GM12891 (cell line): ENCODE results near the gene POR.

Source experiments
- DNase-seq: peaks from one replicate; pipeline ENCODE4 v3.0.0; 2011; ENCODE audit warnings: low spot score; ENCODE audit not compliant: insufficient read length
- FAIRE-seq: peaks from 2 replicates; lab custom pipeline; 2011; peaks lifted over from hg19 to GRCh38; lab: Jason Lieb, UNC
- PAX5 ChIP-seq: IDR thresholded peaks from 2 replicates; pipeline ENCODE4 v1.6.1; 2011; ENCODE audit warnings: low read length, moderate library complexity, mild to moderate bottlenecking; ENCODE audit not compliant: insufficient read depth, severe bottlenecking
- POLR2A ChIP-seq: IDR thresholded peaks from 2 replicates; pipeline ENCODE4 v1.6.1; 2011; ENCODE audit warnings: low read depth, low read length, control low read depth
- POLR2AphosphoS5 ChIP-seq: IDR thresholded peaks from 2 replicates; pipeline ENCODE4 v1.6.1; 2011; ENCODE audit warnings: low read depth, low read length, control low read depth
- POU2F2 ChIP-seq: IDR thresholded peaks from 2 replicates; pipeline ENCODE4 v1.6.1; 2011; ENCODE audit warnings: low read depth, mild to moderate bottlenecking, control low read depth, low read length, moderate library complexity
- SPI1 ChIP-seq: IDR thresholded peaks from 2 replicates; pipeline ENCODE4 v1.6.1; 2011; ENCODE audit warnings: low read depth, low read length, control low read depth
- TAF1 ChIP-seq: IDR thresholded peaks from 2 replicates; pipeline ENCODE4 v1.6.1; 2011; ENCODE audit warnings: low read depth, low read length, control low read depth

POR gene

DNA sequence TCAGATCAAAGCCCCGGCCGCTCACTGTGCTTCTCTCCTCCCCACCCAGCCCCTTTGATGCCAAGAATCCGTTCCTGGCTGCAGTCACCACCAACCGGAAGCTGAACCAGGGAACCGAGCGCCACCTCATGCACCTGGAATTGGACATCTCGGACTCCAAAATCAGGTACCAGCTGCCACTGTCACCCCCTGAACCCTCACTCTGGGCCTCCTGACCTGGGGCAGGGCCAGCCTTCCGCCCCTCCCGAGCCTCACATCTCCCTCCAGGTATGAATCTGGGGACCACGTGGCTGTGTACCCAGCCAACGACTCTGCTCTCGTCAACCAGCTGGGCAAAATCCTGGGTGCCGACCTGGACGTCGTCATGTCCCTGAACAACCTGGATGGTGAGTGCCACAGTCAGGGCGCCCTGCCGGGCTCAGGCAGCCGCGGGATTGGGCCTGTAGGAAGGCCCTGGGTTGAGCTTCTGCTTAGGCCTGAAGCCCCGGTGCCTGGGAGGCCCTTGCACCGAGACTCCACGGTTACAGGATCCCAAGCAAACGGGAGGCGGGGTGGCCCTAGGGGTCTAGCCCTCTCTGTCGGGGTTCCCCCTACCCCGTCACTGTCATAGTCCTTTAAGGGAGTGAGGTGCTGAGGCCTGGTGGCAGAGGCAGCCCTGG lies 68.6 kb downstream of the POR start:
- DNase-seq: no peak
- no peak for TF ChIP-seq TAF1
- no peak for TF ChIP-seq SPI1
- TF ChIP-seq POLR2AphosphoS5: no peak; the same call in 1 of the 2 replicates
- TF ChIP-seq POLR2A: no peak
- no peak for TF ChIP-seq POU2F2
- TF ChIP-seq PAX5: no peak
- no peak for FAIRE-seq

DNA sequence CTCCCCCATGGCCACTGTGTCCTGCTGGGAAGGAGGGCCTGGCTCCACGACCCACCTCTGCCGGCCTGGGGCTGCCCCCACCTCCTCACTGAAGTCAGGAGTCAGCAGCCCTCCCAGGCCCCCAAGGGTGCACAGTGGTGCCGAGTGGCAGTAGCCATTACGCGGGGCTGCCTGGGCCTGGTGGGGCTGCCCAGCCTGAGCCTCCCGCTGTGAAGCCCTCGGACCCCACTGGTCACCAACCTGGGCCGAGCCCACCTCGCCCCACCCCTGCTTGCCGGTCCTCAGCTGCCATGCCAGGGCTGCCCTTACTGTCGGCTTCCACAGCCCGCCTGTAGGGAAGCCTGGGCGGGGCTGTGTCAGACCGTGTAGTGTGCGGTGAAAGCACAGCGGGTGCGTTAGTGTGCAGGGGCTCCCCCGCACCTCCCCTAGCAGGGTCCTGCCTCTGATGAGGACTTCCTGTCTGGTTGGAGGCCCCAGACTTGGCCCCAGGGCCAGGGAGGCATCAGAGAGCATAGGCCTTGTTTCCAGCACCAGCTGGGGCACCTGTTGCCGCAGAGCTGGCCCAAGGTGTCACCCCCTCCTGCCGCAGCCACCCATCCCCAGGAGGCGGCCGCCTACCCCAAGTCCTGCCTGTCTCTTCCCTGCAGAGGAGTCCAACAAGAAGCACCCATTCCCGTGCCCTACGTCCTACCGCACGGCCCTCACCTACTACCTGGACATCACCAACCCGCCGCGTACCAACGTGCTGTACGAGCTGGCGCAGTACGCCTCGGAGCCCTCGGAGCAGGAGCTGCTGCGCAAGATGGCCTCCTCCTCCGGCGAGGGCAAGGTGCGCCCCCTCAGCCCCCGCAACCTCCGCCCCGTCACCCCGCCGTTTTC lies 69.4 kb downstream of the POR start:
- DNase-seq (no peak), FAIRE-seq (no peak)
- TF ChIP-seq POLR2AphosphoS5 (no peak), TAF1 (no peak), POU2F2 (no peak), POLR2A (no peak), SPI1 (no peak), PAX5 (no peak)

DNA sequence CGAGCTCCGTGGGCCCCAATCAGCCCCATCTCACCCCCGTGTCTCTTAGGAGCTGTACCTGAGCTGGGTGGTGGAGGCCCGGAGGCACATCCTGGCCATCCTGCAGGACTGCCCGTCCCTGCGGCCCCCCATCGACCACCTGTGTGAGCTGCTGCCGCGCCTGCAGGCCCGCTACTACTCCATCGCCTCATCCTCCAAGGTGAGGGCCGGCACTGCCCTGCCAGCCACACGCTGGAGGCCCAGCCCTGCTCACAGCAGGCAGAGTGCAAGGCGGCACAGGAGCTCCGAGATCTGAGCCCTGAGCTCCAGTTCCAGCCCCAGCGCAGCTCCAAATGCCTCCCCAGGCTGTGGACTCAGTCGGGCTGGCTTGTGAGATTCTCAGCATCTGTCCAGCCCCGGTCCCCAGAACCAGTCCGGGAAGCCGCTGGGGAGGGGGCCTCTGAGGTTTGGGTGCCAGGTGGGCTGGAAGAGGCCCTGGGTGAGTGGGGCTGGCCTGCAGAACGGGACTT lies 70.1 kb downstream of the POR start:
- TF ChIP-seq SPI1 (no peak), POLR2AphosphoS5 (no peak), POU2F2 (no peak), POLR2A (no peak), PAX5 (no peak), TAF1 (no peak)
- FAIRE-seq: no peak
- DNase-seq: no peak

DNA sequence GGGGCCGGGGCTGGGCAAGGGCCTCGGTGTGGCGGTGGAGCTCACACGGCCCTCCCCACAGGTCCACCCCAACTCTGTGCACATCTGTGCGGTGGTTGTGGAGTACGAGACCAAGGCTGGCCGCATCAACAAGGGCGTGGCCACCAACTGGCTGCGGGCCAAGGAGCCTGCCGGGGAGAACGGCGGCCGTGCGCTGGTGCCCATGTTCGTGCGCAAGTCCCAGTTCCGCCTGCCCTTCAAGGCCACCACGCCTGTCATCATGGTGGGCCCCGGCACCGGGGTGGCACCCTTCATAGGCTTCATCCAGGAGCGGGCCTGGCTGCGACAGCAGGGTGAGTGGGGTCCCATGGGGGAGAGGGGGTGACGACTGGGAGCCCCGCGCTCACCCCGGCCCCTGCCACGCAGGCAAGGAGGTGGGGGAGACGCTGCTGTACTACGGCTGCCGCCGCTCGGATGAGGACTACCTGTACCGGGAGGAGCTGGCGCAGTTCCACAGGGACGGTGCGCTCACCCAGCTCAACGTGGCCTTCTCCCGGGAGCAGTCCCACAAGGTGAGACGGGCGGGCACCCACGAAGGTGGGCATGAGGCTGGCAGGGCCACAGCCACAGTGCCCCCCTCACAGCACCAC lies 70.7 kb downstream of the POR start:
- TF ChIP-seq POLR2A (no peak), PAX5 (no peak), POU2F2 (no peak), POLR2AphosphoS5 (no peak), TAF1 (no peak), SPI1 (no peak)
- DNase-seq: no peak
- FAIRE-seq: no peak

DNA sequence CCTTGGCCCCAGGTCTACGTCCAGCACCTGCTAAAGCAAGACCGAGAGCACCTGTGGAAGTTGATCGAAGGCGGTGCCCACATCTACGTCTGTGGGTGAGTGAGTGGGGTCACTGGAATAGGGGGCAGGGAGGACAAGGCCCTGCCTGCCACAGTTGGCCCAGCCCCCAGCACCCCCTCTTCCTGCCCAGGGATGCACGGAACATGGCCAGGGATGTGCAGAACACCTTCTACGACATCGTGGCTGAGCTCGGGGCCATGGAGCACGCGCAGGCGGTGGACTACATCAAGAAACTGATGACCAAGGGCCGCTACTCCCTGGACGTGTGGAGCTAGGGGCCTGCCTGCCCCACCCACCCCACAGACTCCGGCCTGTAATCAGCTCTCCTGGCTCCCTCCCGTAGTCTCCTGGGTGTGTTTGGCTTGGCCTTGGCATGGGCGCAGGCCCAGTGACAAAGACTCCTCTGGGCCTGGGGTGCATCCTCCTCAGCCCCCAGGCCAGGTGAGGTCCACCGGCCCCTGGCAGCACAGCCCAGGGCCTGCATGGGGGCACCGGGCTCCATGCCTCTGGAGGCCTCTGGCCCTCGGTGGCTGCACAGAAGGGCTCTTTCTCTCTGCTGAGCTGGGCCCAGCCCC lies 71.3 kb downstream of the POR start:
- TF ChIP-seq SPI1: no peak
- TF ChIP-seq POLR2A: no peak
- no peak for TF ChIP-seq POU2F2
- TF ChIP-seq PAX5: no peak
- DNase-seq (no peak), FAIRE-seq (no peak)

DNA sequence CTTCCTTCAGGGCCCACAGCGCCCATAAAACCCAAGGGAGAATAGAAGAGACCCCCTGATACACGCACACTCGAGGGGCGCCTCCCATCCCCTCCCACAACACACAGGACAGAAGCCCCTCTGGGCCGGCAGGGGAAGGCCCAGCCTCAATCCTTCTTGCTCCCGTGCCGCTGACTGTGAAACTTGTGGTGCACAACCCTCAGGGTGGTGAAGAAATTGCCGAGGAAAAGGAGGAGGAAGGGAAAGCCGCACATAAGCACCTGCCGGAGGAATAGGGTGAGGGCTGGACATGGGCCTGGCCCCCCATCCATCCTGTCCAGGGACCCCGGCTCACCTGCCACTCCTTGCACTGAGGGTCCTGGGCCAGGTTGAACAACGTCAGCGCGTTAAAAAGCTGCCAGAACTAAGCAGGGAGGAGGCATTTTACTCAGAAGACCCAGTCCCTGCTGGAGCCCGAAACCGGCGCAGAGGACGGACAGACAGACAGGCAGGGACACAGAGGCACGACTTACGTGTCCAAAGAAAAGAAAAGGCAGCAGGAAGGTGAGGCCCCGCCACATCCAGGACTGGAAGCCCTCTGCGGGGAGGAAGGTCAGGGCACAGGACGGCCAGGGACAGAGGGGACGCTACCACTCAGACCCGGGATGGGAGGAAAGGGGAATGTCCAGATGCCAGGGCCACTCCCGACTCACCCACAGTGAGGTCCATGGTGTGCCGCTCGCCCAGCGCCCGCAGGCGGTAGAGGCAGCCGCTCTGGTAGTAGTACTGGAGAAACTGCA lies 72.3 kb downstream of the POR start:
- DNase-seq: no peak
- TF ChIP-seq SPI1: no peak
- TF ChIP-seq POLR2A: no peak
- TF ChIP-seq PAX5: no peak
- TF ChIP-seq POLR2AphosphoS5: no peak
- no peak for TF ChIP-seq TAF1
- TF ChIP-seq POU2F2: no peak
- FAIRE-seq: no peak

DNA sequence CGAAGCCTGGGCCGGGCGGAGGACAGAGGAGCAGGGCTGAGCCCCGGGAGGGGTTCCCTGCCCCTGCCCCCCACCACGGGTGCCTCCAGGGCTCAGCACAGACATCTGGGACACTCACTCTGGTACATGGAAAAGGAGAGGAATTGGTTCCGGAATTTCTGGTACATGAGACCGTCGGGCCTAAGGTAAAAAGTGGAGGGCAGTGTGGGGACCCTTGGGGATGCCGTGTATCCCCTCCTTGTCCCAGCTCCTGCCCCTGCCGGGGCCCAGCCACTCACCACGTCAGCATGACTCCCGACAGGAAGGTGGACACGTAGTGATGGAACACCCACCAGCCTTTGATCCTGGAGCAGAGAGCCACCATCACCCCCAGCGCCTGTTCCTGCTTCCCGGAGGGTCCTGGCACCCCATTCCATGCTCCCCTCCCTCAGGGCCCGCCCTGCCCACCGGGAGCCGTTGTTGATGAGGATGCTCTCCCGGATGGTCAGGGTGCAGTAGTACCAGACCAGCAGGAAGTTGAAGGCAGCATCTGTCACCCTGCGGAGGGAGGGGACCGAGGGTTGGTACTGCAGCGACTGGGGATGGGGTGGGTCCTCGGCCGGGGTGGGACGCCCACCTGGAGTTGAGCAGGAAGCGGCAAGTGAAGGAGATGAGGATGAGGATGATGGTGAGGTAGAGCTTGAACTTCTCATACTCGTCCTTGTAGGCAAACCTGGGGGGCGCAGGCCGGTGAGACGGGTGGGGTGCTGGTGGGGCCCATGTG lies 73.0 kb downstream of the POR start:
- FAIRE-seq (no peak), DNase-seq (no peak)
- TF ChIP-seq SPI1 (no peak), POU2F2 (no peak), POLR2A (no peak), PAX5 (no peak), POLR2AphosphoS5 (no peak), TAF1 (no peak)

DNA sequence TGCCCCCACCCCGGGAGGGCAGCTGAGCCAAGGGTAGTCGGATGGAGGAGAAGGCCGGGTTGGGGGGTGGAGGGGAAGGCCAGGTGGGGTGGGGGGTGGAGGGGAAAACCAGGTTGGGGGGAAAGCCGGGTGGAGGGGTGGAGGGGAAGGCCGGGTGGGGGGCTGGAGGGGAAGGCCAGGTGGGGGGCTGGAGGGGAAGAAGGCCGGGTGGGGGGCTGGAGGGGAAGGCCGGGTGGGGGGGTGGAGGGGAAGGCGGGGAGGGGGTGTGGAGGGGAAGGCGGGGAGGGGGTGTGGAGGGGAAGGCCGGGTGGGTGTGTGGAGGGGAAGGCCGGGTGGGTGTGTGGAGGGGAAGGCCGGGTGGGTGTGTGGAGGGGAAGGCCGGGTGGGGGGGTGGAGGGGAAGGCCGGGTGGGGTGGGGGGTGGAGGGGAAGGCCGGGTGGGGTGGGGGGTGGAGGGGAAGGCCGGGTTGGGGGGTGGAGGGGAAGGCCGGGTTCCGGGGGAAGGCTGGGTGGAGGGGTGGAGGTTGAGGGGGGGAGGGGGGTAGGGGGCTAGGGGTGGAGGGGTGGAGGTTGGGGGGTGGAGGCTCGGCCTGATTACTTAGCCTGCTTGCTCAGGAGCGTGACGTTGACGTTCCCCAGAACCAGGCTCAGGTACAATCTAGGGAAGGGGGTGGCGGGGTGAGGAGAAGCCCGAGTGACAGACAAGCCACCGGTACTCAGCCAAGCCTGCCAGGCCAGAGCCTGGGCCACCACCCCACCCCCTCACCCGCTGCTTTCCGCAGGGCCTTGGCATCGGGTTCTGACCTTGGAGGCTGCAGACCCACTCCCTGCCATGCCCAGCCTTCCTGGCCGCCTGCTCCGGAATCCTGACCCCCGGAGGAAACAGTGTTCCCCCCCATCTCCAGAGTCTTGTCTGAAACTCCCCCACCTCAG lies 73.9 kb downstream of the POR start:
- FAIRE-seq: no peak
- TF ChIP-seq POLR2AphosphoS5 (no peak), TAF1 (no peak), PAX5 (no peak), POU2F2 (no peak)
- peak; percentile 52 for DNase-seq
